Measurements from ENCODE around the gene NBEAL2. TPM values are rescaled to one million over a fixed set of nuclear protein-coding genes. Genes with fewer than 3 reads are reported as not detected.
"Not testable (repeated sequence)": the region's sequence is repeated elsewhere in the genome, so short reads cannot be mapped to it uniquely, and the experiment has no call there.

Gene NBEAL2
- total RNA-seq, 1 donor from 2014 or later, result 120 TPM

GRCh38 chr3:47020311-47020710 lies 40.8 kb downstream of the NBEAL2 start:
- no peak for DNase-seq (ENCODE audit: low spot score)
- H3K27me3 Mint-ChIP-seq (ENCODE audit: low read depth), result no peaks in the 10 kb centered on the region

GRCh38 chr3:47022641-47023071 lies 43.2 kb downstream of the NBEAL2 start:
- Mint-ChIP-seq H3K9me3 (no peaks in the 10 kb centered on the region), H3K4me3 (ENCODE audit: low read depth) (no peak overlapping the region), H3K4me1 (ENCODE audit: low read depth) (peaks cover 38% of the 10 kb centered on the region), H3K27ac (no peak overlapping the region), H3K36me3 (ENCODE audit: low read depth) (peaks cover 25% of the 10 kb centered on the region), H3K27me3 (ENCODE audit: low read depth) (no peaks in the 10 kb centered on the region)
- intact Hi-C loops (cut with micrococcal nuclease), result no loop called here
- DNase-seq (ENCODE audit: low spot score), result no peak

More at GRCh38 chr3:47020311-47020710, 40.8 kb downstream of the NBEAL2 start:
- Mint-ChIP-seq H3K9me3 (no peaks in the 10 kb centered on the region), H3K4me1 (ENCODE audit: low read depth) (peaks cover 46% of the 10 kb centered on the region), H3K4me3 (ENCODE audit: low read depth) (no peak overlapping the region), H3K27ac (peak overlapping the region; percentile 81), H3K36me3 (ENCODE audit: low read depth) (peaks cover 28% of the 10 kb centered on the region)
- intact Hi-C loops (cut with micrococcal nuclease), result no loop called here

GRCh38 chr3:47024932-47025331 lies 45.5 kb downstream of the NBEAL2 start:
- DNase-seq (ENCODE audit: low spot score), result no peak
- intact Hi-C loops (cut with micrococcal nuclease), result no loop called here
- Mint-ChIP-seq H3K27me3 (ENCODE audit: low read depth) (no peaks in the 10 kb centered on the region), H3K27ac (no peak overlapping the region), H3K4me3 (ENCODE audit: low read depth) (no peak overlapping the region), H3K36me3 (ENCODE audit: low read depth) (peaks cover 16% of the 10 kb centered on the region), H3K9me3 (no peaks in the 10 kb centered on the region), H3K4me1 (ENCODE audit: low read depth) (peaks cover 22% of the 10 kb centered on the region)

- H3K4me3 Mint-ChIP-seq (ENCODE audit: low read depth); DNase-seq (ENCODE audit: low spot score); intact Hi-C loops (cut with micrococcal nuclease); H3K27me3 Mint-ChIP-seq (ENCODE audit: low read depth); H3K27ac Mint-ChIP-seq; H3K9me3 Mint-ChIP-seq: not testable (repeated sequence)
- Mint-ChIP-seq H3K4me1 (ENCODE audit: low read depth) (peaks cover 30% of the 10 kb centered on the region), H3K36me3 (ENCODE audit: low read depth) (peaks cover 22% of the 10 kb centered on the region)
Measured at GRCh38 chr3:47026432-47026831, 47.0 kb downstream of the NBEAL2 start.

- intact Hi-C loops (cut with micrococcal nuclease), result no loop called here
- H3K27ac Mint-ChIP-seq, result peak overlapping the region; percentile 2
Measured at GRCh38 chr3:47028146-47028545, 48.7 kb downstream of the NBEAL2 start.

GRCh38 chr3:47028667-47029066 lies 49.2 kb downstream of the NBEAL2 start:
- Mint-ChIP-seq H3K27me3 (ENCODE audit: low read depth) (no peaks in the 10 kb centered on the region), H3K27ac (no peak overlapping the region), H3K36me3 (ENCODE audit: low read depth) (peaks cover 31% of the 10 kb centered on the region), H3K4me1 (ENCODE audit: low read depth) (peaks cover 41% of the 10 kb centered on the region), H3K4me3 (ENCODE audit: low read depth) (no peak overlapping the region), H3K9me3 (no peaks in the 10 kb centered on the region)
- intact Hi-C loops (cut with micrococcal nuclease), result no loop called here
- DNase-seq (ENCODE audit: low spot score), result no peak

More at GRCh38 chr3:47028146-47028545, 48.7 kb downstream of the NBEAL2 start:
- peaks cover 30% of the 10 kb centered on the region for H3K36me3 Mint-ChIP-seq (ENCODE audit: low read depth)
- DNase-seq (ENCODE audit: low spot score), result no peak
- no peaks in the 10 kb centered on the region for H3K27me3 Mint-ChIP-seq (ENCODE audit: low read depth)
- no peaks in the 10 kb centered on the region for H3K9me3 Mint-ChIP-seq
- H3K4me1 Mint-ChIP-seq (ENCODE audit: low read depth), result peaks cover 40% of the 10 kb centered on the region
- H3K4me3 Mint-ChIP-seq (ENCODE audit: low read depth), result no peak overlapping the region

- intact Hi-C loops (cut with micrococcal nuclease), result loop anchor here (2.0 kb wide), 1 partner anchor 14 kb away; no protein-coding TSS in a partner anchor
- Mint-ChIP-seq H3K4me3 (ENCODE audit: low read depth) (peak overlapping the region; percentile 67), H3K27ac (peak overlapping the region; percentile 91), H3K4me1 (ENCODE audit: low read depth) (peaks cover 29% of the 10 kb centered on the region), H3K36me3 (ENCODE audit: low read depth) (peaks cover 48% of the 10 kb centered on the region)
- H3K9me3 Mint-ChIP-seq; DNase-seq (ENCODE audit: low spot score); H3K27me3 Mint-ChIP-seq (ENCODE audit: low read depth): not testable (repeated sequence)
Measured at GRCh38 chr3:47031041-47031440, 51.6 kb downstream of the NBEAL2 start.

GRCh38 chr3:47034868-47035489 lies 55.5 kb downstream of the NBEAL2 start:
- peaks cover 4% of the 10 kb centered on the region for H3K9me3 Mint-ChIP-seq
- H3K27ac Mint-ChIP-seq, result peak overlapping the region; percentile 3
- no peak for DNase-seq (ENCODE audit: low spot score)
- peaks cover 63% of the 10 kb centered on the region for H3K36me3 Mint-ChIP-seq (ENCODE audit: low read depth)
- H3K4me1 Mint-ChIP-seq (ENCODE audit: low read depth), result peaks cover 33% of the 10 kb centered on the region
- intact Hi-C loops (cut with micrococcal nuclease), result no loop called here
- no peak overlapping the region for H3K4me3 Mint-ChIP-seq (ENCODE audit: low read depth)
- no peaks in the 10 kb centered on the region for H3K27me3 Mint-ChIP-seq (ENCODE audit: low read depth)

- H3K27ac Mint-ChIP-seq, result peak overlapping the region; percentile 3
- no peak overlapping the region for H3K4me3 Mint-ChIP-seq (ENCODE audit: low read depth)
- intact Hi-C loops (cut with micrococcal nuclease), result no loop called here
- peaks cover 4% of the 10 kb centered on the region for H3K9me3 Mint-ChIP-seq
- H3K36me3 Mint-ChIP-seq (ENCODE audit: low read depth), result peaks cover 65% of the 10 kb centered on the region
- no peaks in the 10 kb centered on the region for H3K27me3 Mint-ChIP-seq (ENCODE audit: low read depth)
- peaks cover 30% of the 10 kb centered on the region for H3K4me1 Mint-ChIP-seq (ENCODE audit: low read depth)
- no peak for DNase-seq (ENCODE audit: low spot score)
Measured at GRCh38 chr3:47035645-47036044, 56.2 kb downstream of the NBEAL2 start.

GRCh38 chr3:47036145-47036544 lies 56.7 kb downstream of the NBEAL2 start:
- Mint-ChIP-seq H3K27ac (no peak overlapping the region), H3K4me3 (ENCODE audit: low read depth) (no peak overlapping the region), H3K9me3 (peaks cover 4% of the 10 kb centered on the region), H3K36me3 (ENCODE audit: low read depth) (peaks cover 70% of the 10 kb centered on the region), H3K4me1 (ENCODE audit: low read depth) (peaks cover 25% of the 10 kb centered on the region), H3K27me3 (ENCODE audit: low read depth) (no peaks in the 10 kb centered on the region)
- intact Hi-C loops (cut with micrococcal nuclease), result no loop called here
- no peak for DNase-seq (ENCODE audit: low spot score)

- peaks cover 15% of the 10 kb centered on the region for H3K4me1 Mint-ChIP-seq (ENCODE audit: low read depth)
- H3K27me3 Mint-ChIP-seq (ENCODE audit: low read depth); H3K9me3 Mint-ChIP-seq; DNase-seq (ENCODE audit: low spot score); H3K4me3 Mint-ChIP-seq (ENCODE audit: low read depth); intact Hi-C loops (cut with micrococcal nuclease): not testable (repeated sequence)
- H3K27ac Mint-ChIP-seq, result peak overlapping the region; percentile 69
- H3K36me3 Mint-ChIP-seq (ENCODE audit: low read depth), result peaks cover 74% of the 10 kb centered on the region
Measured at GRCh38 chr3:47037302-47037701, 57.8 kb downstream of the NBEAL2 start.

- Mint-ChIP-seq H3K4me1 (ENCODE audit: low read depth) (peaks cover 13% of the 10 kb centered on the region), H3K27me3 (ENCODE audit: low read depth) (no peaks in the 10 kb centered on the region), H3K4me3 (ENCODE audit: low read depth) (no peak overlapping the region), H3K36me3 (ENCODE audit: low read depth) (peaks cover 64% of the 10 kb centered on the region), H3K9me3 (peaks cover 4% of the 10 kb centered on the region), H3K27ac (no peak overlapping the region)
- intact Hi-C loops (cut with micrococcal nuclease), result no loop called here
- DNase-seq (ENCODE audit: low spot score), result no peak
Measured at GRCh38 chr3:47041114-47041513, 61.6 kb downstream of the NBEAL2 start.

GRCh38 chr3:47042231-47042791 lies 62.8 kb downstream of the NBEAL2 start:
- Mint-ChIP-seq H3K9me3 (peaks cover 4% of the 10 kb centered on the region), H3K27me3 (ENCODE audit: low read depth) (no peaks in the 10 kb centered on the region), H3K4me3 (ENCODE audit: low read depth) (no peak overlapping the region), H3K36me3 (ENCODE audit: low read depth) (peaks cover 59% of the 10 kb centered on the region), H3K4me1 (ENCODE audit: low read depth) (peaks cover 17% of the 10 kb centered on the region), H3K27ac (no peak overlapping the region)
- intact Hi-C loops (cut with micrococcal nuclease), result no loop called here
- DNase-seq (ENCODE audit: low spot score), result no peak

Data from activated T-helper 2 cell treated with anti-CD3 and anti-CD28 coated beads, Interferon-gamma antibody, Interleukin-2, Interleukin-4, amounts not matched to agents 10 μg/mL and 5 μg/mL and 100 μg/mL, durations not matched to agents 14 hours and 24 hours and 36 hours (primary cell).